A673 (cell line): Measurements from ENCODE around the gene SIGLEC7. TPM values are rescaled to one million over a fixed set of nuclear protein-coding genes. Genes with fewer than 3 reads are reported as not detected.

Source experiments
- BruUV-seq: library from RNA; stranded (reverse); fragments of 400-500 nt; replicated peaks from 2 replicates; lab custom pipeline; 2021; lab: Mats Ljungman, UMichigan
- CTCF ChIA-PET: fragments of 300-600 bp; sonication (Branson Sonifier 250); formaldehyde crosslinking; loops from one replicate; lab custom pipeline; 2022; ENCODE audit warnings: antibody characterized with exemption; lab: Charles Lee
- POLR2A ChIA-PET: fragments of 300-600 bp; sonication (Branson Sonifier 250); formaldehyde crosslinking; loops from one replicate; lab custom pipeline; 2022; ENCODE audit warnings: antibody characterized with exemption; ENCODE audit not compliant: low non-redundant PET; lab: Charles Lee
- DNase-seq: peaks from one replicate; pipeline ENCODE4 v3.0.0-alpha.2; 2015; ENCODE audit warnings: low spot score
- H3K27ac ChIP-seq: fragments of 200-600 bp; sonication (generic); 2 replicates; pipeline ENCODE4 v1.5.1; 2016; ENCODE audit warnings: mixed run types, low read depth, mild to moderate bottlenecking, mixed read lengths, antibody characterized with exemption, low read length; ENCODE audit not compliant: poor library complexity, severe bottlenecking
- H3K27me3 ChIP-seq: fragments of 200-600 bp; sonication (generic); replicated peaks from 2 replicates; pipeline ENCODE4 v1.6.1; 2017; ENCODE audit warnings: mixed run types, low read depth, mild to moderate bottlenecking, mixed read lengths, antibody characterized with exemption, low read length; ENCODE audit not compliant: insufficient read depth, poor library complexity
- H3K36me3 ChIP-seq: fragments of 200-600 bp; sonication (generic); 2 replicates; pipeline ENCODE4 v1.6.1; 2016; ENCODE audit warnings: mixed run types, mild to moderate bottlenecking, mixed read lengths, antibody characterized with exemption, low read length; ENCODE audit not compliant: insufficient read depth, poor library complexity, severe bottlenecking
- H3K4me1 ChIP-seq: fragments of 200-600 bp; sonication (generic); 2 replicates; pipeline ENCODE4 v1.6.1; 2017; ENCODE audit warnings: mixed run types, mild to moderate bottlenecking, mixed read lengths, antibody characterized with exemption, low read length; ENCODE audit not compliant: insufficient read depth, poor library complexity, severe bottlenecking
- H3K4me3 ChIP-seq: fragments of 200-600 bp; sonication (generic); 2 replicates; pipeline ENCODE4 v1.5.1; 2016; ENCODE audit warnings: low read depth, mixed run types, mild to moderate bottlenecking, mixed read lengths, low read length; ENCODE audit not compliant: poor library complexity, severe bottlenecking
- H3K9me3 ChIP-seq: fragments of 200-600 bp; sonication (generic); 2 replicates; pipeline ENCODE4 v1.6.1; 2016; ENCODE audit warnings: mixed run types, low read depth, mild to moderate bottlenecking, mixed read lengths, antibody characterized with exemption, low read length; ENCODE audit not compliant: poor library complexity, severe bottlenecking
- EZH2 ChIP-seq: fragments of 200-600 bp; sonication (generic); IDR thresholded peaks from 2 replicates; pipeline ENCODE4 v1.6.1; 2017; ENCODE audit warnings: borderline replicate concordance, low read depth, mild to moderate bottlenecking, mixed read lengths, antibody characterized with exemption, low read length; ENCODE audit not compliant: poor library complexity, severe bottlenecking
- intact Hi-C: fragments of 100-400 bp; cut with micrococcal nuclease; formaldehyde crosslinking; loops from one replicate; pipeline ENCODE4 v1.10.0; 2022; ENCODE audit not compliant: unreplicated experiment
- total RNA-seq: library from RNA; stranded (reverse); gene quantifications from 2 replicates; pipeline ENCODE4 v1.2.3, GENCODE V29; 2021
- TF ChIP-seq, protein P1 (sequence below): fragments of 300-800, 200-600 bp; sonication (generic); conservative IDR thresholded peaks from 2 replicates; pipeline ENCODE4 v1.5.1; 2017; ENCODE audit warnings: low read depth, mild to moderate bottlenecking, antibody characterized with exemption, low read length, moderate library complexity, mixed read lengths

The SIGLEC7 gene
- total RNA-seq, 1 experiment from 2014 or later: not detected

DNA sequence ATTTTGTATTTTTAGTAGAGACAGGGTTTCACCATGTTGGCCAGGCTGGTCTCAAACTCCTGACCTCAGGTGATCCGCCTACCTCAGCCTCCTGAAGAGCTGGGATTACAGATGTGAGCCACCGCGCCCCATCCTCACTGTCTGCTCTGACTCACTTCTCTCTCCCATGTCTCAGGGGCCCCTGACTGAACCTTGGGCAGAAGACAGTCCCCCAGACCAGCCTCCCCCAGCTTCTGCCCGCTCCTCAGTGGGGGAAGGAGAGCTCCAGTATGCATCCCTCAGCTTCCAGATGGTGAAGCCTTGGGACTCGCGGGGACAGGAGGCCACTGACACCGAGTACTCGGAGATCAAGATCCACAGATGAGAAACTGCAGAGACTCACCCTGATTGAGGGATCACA is 12.4 kb upstream of the SIGLEC7 start:
- no peak for DNase-seq
- no peaks in the 10 kb centered on the region for H3K4me1 ChIP-seq
- intact Hi-C loops: no loop called here
- ChIA-PET POLR2A (no interaction called here), CTCF (no interaction called here)
- no peak for TF ChIP-seq EZH2
- TF ChIP-seq, protein P1, sequence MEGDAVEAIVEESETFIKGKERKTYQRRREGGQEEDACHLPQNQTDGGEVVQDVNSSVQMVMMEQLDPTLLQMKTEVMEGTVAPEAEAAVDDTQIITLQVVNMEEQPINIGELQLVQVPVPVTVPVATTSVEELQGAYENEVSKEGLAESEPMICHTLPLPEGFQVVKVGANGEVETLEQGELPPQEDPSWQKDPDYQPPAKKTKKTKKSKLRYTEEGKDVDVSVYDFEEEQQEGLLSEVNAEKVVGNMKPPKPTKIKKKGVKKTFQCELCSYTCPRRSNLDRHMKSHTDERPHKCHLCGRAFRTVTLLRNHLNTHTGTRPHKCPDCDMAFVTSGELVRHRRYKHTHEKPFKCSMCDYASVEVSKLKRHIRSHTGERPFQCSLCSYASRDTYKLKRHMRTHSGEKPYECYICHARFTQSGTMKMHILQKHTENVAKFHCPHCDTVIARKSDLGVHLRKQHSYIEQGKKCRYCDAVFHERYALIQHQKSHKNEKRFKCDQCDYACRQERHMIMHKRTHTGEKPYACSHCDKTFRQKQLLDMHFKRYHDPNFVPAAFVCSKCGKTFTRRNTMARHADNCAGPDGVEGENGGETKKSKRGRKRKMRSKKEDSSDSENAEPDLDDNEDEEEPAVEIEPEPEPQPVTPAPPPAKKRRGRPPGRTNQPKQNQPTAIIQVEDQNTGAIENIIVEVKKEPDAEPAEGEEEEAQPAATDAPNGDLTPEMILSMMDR: no peak
- H3K36me3 ChIP-seq: no peaks in the 10 kb centered on the region
- H3K4me3 ChIP-seq: no peak overlapping the region
- H3K9me3 ChIP-seq: no peaks in the 10 kb centered on the region
- no TSS peak for BruUV-seq
- H3K27ac ChIP-seq: no peak overlapping the region
- H3K27me3 ChIP-seq: peaks cover 11% of the 10 kb centered on the region

DNA sequence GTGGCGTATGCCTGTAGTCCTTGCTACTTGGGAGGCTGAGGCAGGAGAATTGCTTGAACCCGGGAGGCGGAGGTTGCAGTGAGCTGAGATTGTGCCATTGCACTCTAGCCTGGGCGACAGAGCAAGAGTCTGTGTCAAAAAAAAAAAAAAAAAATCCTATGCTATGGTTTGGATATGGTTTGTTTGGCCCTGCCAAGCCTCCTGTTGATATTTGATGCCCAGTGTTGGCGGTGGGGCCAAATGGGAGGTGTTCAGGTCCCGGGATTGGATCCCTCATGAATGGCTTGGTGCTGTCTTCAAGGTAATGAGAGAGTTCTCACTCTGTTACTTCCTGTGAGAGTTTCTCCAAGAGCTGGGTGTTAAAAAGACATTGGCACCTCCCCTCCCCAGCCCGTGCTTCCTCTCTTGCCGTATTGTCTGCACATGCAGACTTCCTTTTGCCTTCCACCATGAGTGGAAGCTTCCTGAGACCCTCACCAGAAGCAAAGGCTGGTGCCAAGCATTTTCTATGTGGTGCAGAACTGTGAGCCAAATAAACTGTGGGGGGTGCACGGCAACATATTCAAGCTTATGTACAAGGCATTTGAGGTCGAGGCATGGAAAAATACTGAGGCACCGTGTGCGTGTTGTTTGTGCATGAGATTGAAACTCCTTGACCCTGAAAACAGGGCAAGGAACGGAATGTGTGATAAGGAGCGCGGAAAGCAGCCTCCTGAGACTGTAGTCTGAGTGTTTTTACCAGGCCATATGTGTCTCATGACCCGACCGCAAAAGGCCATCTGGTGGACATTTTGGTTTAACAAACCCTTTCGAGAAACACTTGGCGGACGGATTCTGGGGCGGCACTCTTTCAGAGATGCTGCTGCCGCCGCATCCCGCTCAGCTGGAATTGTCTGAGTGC is 10.1 kb upstream of the SIGLEC7 start:
- Histone ChIP-seq H3K36me3 (no peaks in the 10 kb centered on the region), H3K4me3 (no peak overlapping the region), H3K27me3 (peaks cover 20% of the 10 kb centered on the region), H3K4me1 (no peaks in the 10 kb centered on the region), H3K27ac (no peak overlapping the region), H3K9me3 (peaks cover 6% of the 10 kb centered on the region)
- ChIA-PET CTCF (no interaction called here), POLR2A (no interaction called here)
- intact Hi-C loops: no loop called here
- no TSS peak for BruUV-seq
- TF ChIP-seq, protein P1: no peak
- TF ChIP-seq EZH2: no peak
- no peak for DNase-seq

DNA sequence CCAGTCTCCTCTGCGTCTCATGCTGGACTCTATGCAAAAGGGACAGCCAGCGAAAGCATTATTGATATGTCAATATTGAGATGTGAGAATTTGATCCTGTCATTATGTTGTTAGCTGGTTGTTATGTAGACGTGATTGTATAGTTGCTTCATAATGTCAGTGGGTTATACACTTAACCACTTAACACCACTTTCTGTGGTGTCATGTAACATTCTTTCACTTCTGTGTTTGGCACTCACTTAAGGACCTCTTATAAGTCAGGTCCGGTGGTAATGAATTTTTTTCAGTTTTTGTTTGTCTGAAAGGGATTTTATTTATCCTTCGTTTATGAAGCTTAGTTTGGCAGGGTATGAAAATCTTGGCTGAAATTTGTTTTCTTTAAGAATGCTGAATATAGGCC is 7.1 kb upstream of the SIGLEC7 start:
- no peak overlapping the region for H3K4me3 ChIP-seq
- BruUV-seq: no TSS peak
- no peaks in the 10 kb centered on the region for H3K36me3 ChIP-seq
- intact Hi-C loops: no loop called here
- no peak overlapping the region for H3K27ac ChIP-seq
- POLR2A ChIA-PET: no interaction called here
- H3K9me3 ChIP-seq: peaks cover 6% of the 10 kb centered on the region
- H3K27me3 ChIP-seq: peaks cover 26% of the 10 kb centered on the region
- DNase-seq: no peak
- CTCF ChIA-PET: no interaction called here
- TF ChIP-seq, protein P1: no peak
- no peak for TF ChIP-seq EZH2
- H3K4me1 ChIP-seq: no peaks in the 10 kb centered on the region
